Measurements from ENCODE around the gene ZNF346. TPM values are rescaled to one million over a fixed set of nuclear protein-coding genes. Genes with fewer than 3 reads are reported as not detected.

ZNF346 gene
- total RNA-seq, 1 experiment from 2014 or later, result 31.2 TPM

DNA sequence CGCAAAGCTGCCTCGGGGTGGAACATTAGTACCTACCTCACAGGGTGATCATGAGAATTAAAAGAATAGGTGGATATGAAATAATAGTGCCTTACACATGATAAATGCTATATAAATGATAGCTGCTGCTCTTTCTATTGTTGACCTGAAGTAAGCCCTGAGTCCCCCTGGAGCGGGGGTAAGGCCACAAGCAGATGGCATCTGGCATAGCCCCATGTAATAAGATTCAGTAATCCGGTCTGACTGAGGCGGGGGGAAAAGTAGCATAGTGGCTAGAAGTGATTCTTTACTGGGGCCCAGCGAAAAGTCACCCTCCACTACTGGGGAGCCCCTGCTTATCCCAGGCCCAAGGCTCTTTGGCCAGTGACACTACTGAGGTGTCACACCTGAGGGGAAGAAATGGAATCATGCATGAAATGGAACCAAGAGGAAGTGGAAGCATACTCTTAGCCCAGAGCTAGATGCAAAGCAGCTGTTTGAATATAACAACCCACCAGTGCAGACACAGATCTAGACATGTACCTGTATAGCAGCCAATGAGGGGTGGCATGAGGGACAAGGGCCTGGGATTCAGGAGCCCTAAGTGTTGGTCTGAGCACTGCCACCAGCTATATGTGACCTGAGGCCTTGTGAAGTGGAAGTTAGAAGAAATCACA, 48.2 kb downstream of the ZNF346 start:
- Mint-ChIP-seq H3K36me3 (ENCODE audit: insufficient read depth, unreplicated experiment) (peaks cover 10% of the 10 kb centered on the region), H3K9me3 (ENCODE audit: low read depth, unreplicated experiment) (no peaks in the 10 kb centered on the region), H3K27ac (ENCODE audit: unreplicated experiment) (no peak overlapping the region), H3K4me1 (ENCODE audit: low read depth, unreplicated experiment) (peaks cover 11% of the 10 kb centered on the region), H3K27me3 (ENCODE audit: unreplicated experiment) (no peaks in the 10 kb centered on the region), H3K4me3 (ENCODE audit: low read depth, unreplicated experiment) (no peak overlapping the region)
- no TSS peak for BruUV-seq (replicated peaks)
- TF ChIP-seq, protein P1, sequence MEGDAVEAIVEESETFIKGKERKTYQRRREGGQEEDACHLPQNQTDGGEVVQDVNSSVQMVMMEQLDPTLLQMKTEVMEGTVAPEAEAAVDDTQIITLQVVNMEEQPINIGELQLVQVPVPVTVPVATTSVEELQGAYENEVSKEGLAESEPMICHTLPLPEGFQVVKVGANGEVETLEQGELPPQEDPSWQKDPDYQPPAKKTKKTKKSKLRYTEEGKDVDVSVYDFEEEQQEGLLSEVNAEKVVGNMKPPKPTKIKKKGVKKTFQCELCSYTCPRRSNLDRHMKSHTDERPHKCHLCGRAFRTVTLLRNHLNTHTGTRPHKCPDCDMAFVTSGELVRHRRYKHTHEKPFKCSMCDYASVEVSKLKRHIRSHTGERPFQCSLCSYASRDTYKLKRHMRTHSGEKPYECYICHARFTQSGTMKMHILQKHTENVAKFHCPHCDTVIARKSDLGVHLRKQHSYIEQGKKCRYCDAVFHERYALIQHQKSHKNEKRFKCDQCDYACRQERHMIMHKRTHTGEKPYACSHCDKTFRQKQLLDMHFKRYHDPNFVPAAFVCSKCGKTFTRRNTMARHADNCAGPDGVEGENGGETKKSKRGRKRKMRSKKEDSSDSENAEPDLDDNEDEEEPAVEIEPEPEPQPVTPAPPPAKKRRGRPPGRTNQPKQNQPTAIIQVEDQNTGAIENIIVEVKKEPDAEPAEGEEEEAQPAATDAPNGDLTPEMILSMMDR (IDR thresholded peaks at IDR 0.05; ENCODE audit: unreplicated experiment), result no peak
- CTCF ChIA-PET, result interaction anchor here (0.5 to 2.0 kb wide), 6 partner anchors 16 to 286 kb away, joined by 3 to 57 read pairs (median 3); partner anchors contain the start of gene FGFR4
- DNase-seq, result no peak
- intact Hi-C loops (cut with micrococcal nuclease; ENCODE audit: unreplicated experiment), result no loop called here

GRCh38 chr5:177071666-177072385, 49.3 kb downstream of the ZNF346 start:
- Mint-ChIP-seq H3K9me3 (ENCODE audit: low read depth, unreplicated experiment) (no peaks in the 10 kb centered on the region), H3K27me3 (ENCODE audit: unreplicated experiment) (no peaks in the 10 kb centered on the region), H3K4me1 (ENCODE audit: low read depth, unreplicated experiment) (peaks cover 11% of the 10 kb centered on the region), H3K4me3 (ENCODE audit: low read depth, unreplicated experiment) (no peak overlapping the region), H3K36me3 (ENCODE audit: insufficient read depth, unreplicated experiment) (peaks cover 15% of the 10 kb centered on the region), H3K27ac (ENCODE audit: unreplicated experiment) (no peak overlapping the region)
- no TSS peak for BruUV-seq (replicated peaks)
- DNase-seq, result peak; percentile 87
- CTCF ChIA-PET, result interaction anchor here (0.6 to 2.0 kb wide), 12 partner anchors 10 to 411 kb away, joined by 3 to 57 read pairs (median 4); partner anchors contain the start of gene FGFR4
- TF ChIP-seq, protein P1 (IDR thresholded peaks at IDR 0.05; ENCODE audit: unreplicated experiment), result peak; percentile 79
- intact Hi-C loops (cut with micrococcal nuclease; ENCODE audit: unreplicated experiment), result loop anchor here (1.0 kb wide), 1 partner anchor 39 kb away; no protein-coding TSS in a partner anchor

DNA sequence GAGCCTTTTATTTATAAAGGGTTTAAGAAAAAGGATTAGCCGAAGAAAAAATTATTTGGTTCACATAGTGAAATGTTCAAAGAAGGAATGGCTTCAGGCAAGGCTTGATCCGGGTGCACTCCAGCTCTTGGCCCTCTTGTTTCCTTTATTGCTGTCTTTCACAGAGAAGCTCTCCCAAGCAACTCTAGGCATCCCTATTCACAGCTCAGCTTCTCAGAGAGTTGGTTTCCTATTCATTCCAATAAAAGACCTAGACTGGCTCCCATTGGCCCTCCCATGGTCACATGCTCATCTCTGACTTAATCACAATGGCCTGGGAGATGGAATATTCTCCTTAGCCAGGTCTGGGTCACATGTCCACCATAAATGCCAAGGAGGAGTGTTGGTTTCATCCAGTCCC, 54.8 kb downstream of the ZNF346 start:
- no peak for DNase-seq
- TF ChIP-seq, protein P1 (IDR thresholded peaks at IDR 0.05; ENCODE audit: unreplicated experiment), result no peak
- Mint-ChIP-seq H3K9me3 (ENCODE audit: low read depth, unreplicated experiment) (no peaks in the 10 kb centered on the region), H3K36me3 (ENCODE audit: insufficient read depth, unreplicated experiment) (peaks cover 14% of the 10 kb centered on the region), H3K27me3 (ENCODE audit: unreplicated experiment) (no peaks in the 10 kb centered on the region), H3K27ac (ENCODE audit: unreplicated experiment) (no peak overlapping the region), H3K4me3 (ENCODE audit: low read depth, unreplicated experiment) (no peak overlapping the region), H3K4me1 (ENCODE audit: low read depth, unreplicated experiment) (peaks cover under 1% of the 10 kb centered on the region)
- BruUV-seq (replicated peaks), result no TSS peak
- CTCF ChIA-PET, result interaction anchor here (0.7 kb wide), 1 partner anchor 22 kb away, joined by 6 read pairs; no protein-coding TSS in a partner anchor
- intact Hi-C loops (cut with micrococcal nuclease; ENCODE audit: unreplicated experiment), result no loop called here

GRCh38 chr5:177079606-177080005, 57.1 kb downstream of the ZNF346 start:
- DNase-seq, result no peak
- Mint-ChIP-seq H3K9me3 (ENCODE audit: low read depth, unreplicated experiment) (no peaks in the 10 kb centered on the region), H3K4me1 (ENCODE audit: low read depth, unreplicated experiment) (no peaks in the 10 kb centered on the region), H3K27ac (ENCODE audit: unreplicated experiment) (no peak overlapping the region), H3K27me3 (ENCODE audit: unreplicated experiment) (no peaks in the 10 kb centered on the region), H3K36me3 (ENCODE audit: insufficient read depth, unreplicated experiment) (peaks cover 14% of the 10 kb centered on the region), H3K4me3 (ENCODE audit: low read depth, unreplicated experiment) (no peak overlapping the region)
- intact Hi-C loops (cut with micrococcal nuclease; ENCODE audit: unreplicated experiment), result no loop called here
- BruUV-seq (replicated peaks), result no TSS peak
- CTCF ChIA-PET, result interaction anchor here (1.2 kb wide), 1 partner anchor 32 kb away, joined by 6 read pairs; no protein-coding TSS in a partner anchor
- TF ChIP-seq, protein P1 (IDR thresholded peaks at IDR 0.05; ENCODE audit: unreplicated experiment), result no peak

Data from Calu3 (cell line).